HCT116 (cell line): ENCODE measurements around the gene AHSP. TPM values are rescaled to one million over a fixed set of nuclear protein-coding genes. Genes with fewer than 3 reads are reported as not detected.

Source experiments
- ATAC-seq: fragments of 200-7000 bp; cut with Tn5 transposase; 2 replicates; pipeline ENCODE4 v1.9.1; 2020; ENCODE audit warnings: mild to moderate bottlenecking, moderate library complexity
- BruUV-seq: library from RNA; stranded (reverse); fragments of 400-500 nt; replicated peaks from 2 replicates; lab custom pipeline; 2021; lab: Mats Ljungman, UMichigan
- CTCF ChIA-PET: fragments of 300-600 bp; sonication (Branson Sonifier 250); formaldehyde crosslinking; loops from one replicate; lab custom pipeline; 2021; ENCODE audit warnings: antibody characterized with exemption; lab: Charles Lee
- POLR2A ChIA-PET: fragments of 300-600, 350-600 bp; sonication (Branson Sonifier 250); formaldehyde crosslinking; loops from one replicate; lab custom pipeline; 2021; ENCODE audit warnings: antibody characterized with exemption; lab: Charles Lee
- RAD21 ChIA-PET, 2 experiments: fragments of 300-600 bp; sonication (Branson Sonifier 250); formaldehyde crosslinking; loops; one replicate each; lab custom pipeline; 2023; ENCODE audit warnings: low total read pairs in 2 of 2; ENCODE audit not compliant: uncharacterized antibody in 2 of 2, unreplicated experiment in 2 of 2, low non-redundant PET in 1 of 2; lab: Charles Lee
- DNase-seq: peaks from one replicate; pipeline ENCODE4 v3.0.0-alpha.2; 2010; ENCODE audit warnings: low read depth, low spot score
- H2AFZ ChIP-seq: fragments of 200-600 bp; shearing (Covaris generic), sonication (generic); 2 replicates; pipeline ENCODE4 v1.6.1; 2017; ENCODE audit warnings: low read depth, mixed run types, mixed read lengths, antibody characterized with exemption, low read length; ENCODE audit not compliant: poor library complexity, severe bottlenecking
- H3K27ac ChIP-seq: 2 replicates; pipeline ENCODE4 v1.5.1; 2012; ENCODE audit warnings: low read depth, low read length
- H3K27me3 ChIP-seq: fragments of 200-600 bp; sonication (generic); 2 replicates; pipeline ENCODE4 v1.6.1; 2016; ENCODE audit warnings: mixed run types, low read length, mixed read lengths; ENCODE audit not compliant: insufficient read depth
- H3K36me3 ChIP-seq, 2 experiments: fragments of 200-500 bp in 1 of 2; fragments of 200-600 bp in 1 of 2; sonication (Bioruptor generic) in 1 of 2; sonication (generic) in 1 of 2; 2 replicates each; pipeline versions ENCODE4 v1.5.1 to v1.6.1; 2014 to 2016; ENCODE audit warnings: low read length in 2 of 2, inconsistent platforms in 1 of 2, mixed read lengths in 1 of 2, mixed run types in 1 of 2; ENCODE audit not compliant: insufficient read depth in 2 of 2, control insufficient read depth in 1 of 2
- H3K4me1 ChIP-seq, 2 experiments: fragments of 200-600 bp in 1 of 2; sonication (generic) in 1 of 2; 2 replicates each; pipeline versions ENCODE4 v1.5.1 to v1.6.1; 2012 to 2017; ENCODE audit warnings: low read length in 2 of 2, inconsistent platforms in 1 of 2, mild to moderate bottlenecking in 1 of 2, mixed read lengths in 1 of 2, mixed run types in 1 of 2, moderate library complexity in 1 of 2; ENCODE audit not compliant: insufficient read depth in 2 of 2, control insufficient read depth in 1 of 2
- H3K4me2 ChIP-seq: fragments of 200-600 bp; sonication (generic); 2 replicates; pipeline ENCODE4 v1.6.1; 2017; ENCODE audit warnings: mixed run types, low read length, mixed read lengths
- H3K4me3 ChIP-seq, 2 experiments: fragments of 200-600 bp in 1 of 2; sonication (generic) in 1 of 2; replicated peaks in 1 of 2; 2 replicates each; pipeline ENCODE4 v1.5.1; 2011 to 2016; ENCODE audit warnings: low read length in 2 of 2, control low read depth in 1 of 2, low read depth in 1 of 2, mild to moderate bottlenecking in 1 of 2, mixed read lengths in 1 of 2, mixed run types in 1 of 2
- H3K79me2 ChIP-seq: fragments of 200-600 bp; sonication (generic); 2 replicates; pipeline ENCODE4 v1.6.1; 2017; ENCODE audit warnings: mild to moderate bottlenecking, mixed run types, low read length, moderate library complexity, mixed read lengths; ENCODE audit not compliant: insufficient read depth
- H3K9ac ChIP-seq: fragments of 200-600 bp; sonication (generic); 2 replicates; pipeline ENCODE4 v1.6.1; 2016; ENCODE audit warnings: low read length, mixed read lengths
- H3K9me2 ChIP-seq: fragments of 200-600 bp; sonication (generic), shearing (Covaris generic); 2 replicates; pipeline ENCODE4 v1.6.1; 2017; ENCODE audit warnings: mixed run types, mild to moderate bottlenecking, moderate library complexity; ENCODE audit not compliant: insufficient read depth
- H3K9me3 ChIP-seq, 2 experiments: fragments of 200-500 bp in 1 of 2; fragments of 200-600 bp in 1 of 2; sonication (Bioruptor generic) in 1 of 2; sonication (generic) in 1 of 2; 2 replicates each; pipeline ENCODE4 v1.6.1; 2014 to 2017; ENCODE audit warnings: low read length in 2 of 2, mixed read lengths in 2 of 2, inconsistent platforms in 1 of 2, low read depth in 1 of 2, mild to moderate bottlenecking in 1 of 2, mixed run types in 1 of 2, moderate library complexity in 1 of 2; ENCODE audit not compliant: control insufficient read depth in 1 of 2, insufficient read depth in 1 of 2
- H4K20me1 ChIP-seq: fragments of 200-600 bp; sonication (generic), shearing (Covaris generic); 2 replicates; pipeline ENCODE4 v1.6.1; 2017; ENCODE audit warnings: mixed run types, mild to moderate bottlenecking, moderate library complexity; ENCODE audit not compliant: insufficient read depth
- EGR1 ChIP-seq: IDR thresholded peaks from 2 replicates; pipeline ENCODE4 v1.6.1; 2012; ENCODE audit warnings: low read depth
- EZH2 ChIP-seq: fragments of 200-600 bp; sonication (generic); IDR thresholded peaks from 2 replicates; pipeline ENCODE4 v1.6.1; 2017; ENCODE audit warnings: antibody characterized with exemption, mixed run types
- JUND ChIP-seq: IDR thresholded peaks from 2 replicates; pipeline ENCODE4 v1.6.1; 2012
- POLR2AphosphoS5 ChIP-seq: IDR thresholded peaks from 2 replicates; pipeline ENCODE4 v1.6.1; 2011; ENCODE audit warnings: mild to moderate bottlenecking, low read depth, low read length, moderate library complexity
- SRF ChIP-seq: IDR thresholded peaks from 2 replicates; pipeline ENCODE4 v1.6.1; 2012; ENCODE audit warnings: low read depth
- YY1 ChIP-seq: IDR thresholded peaks from 2 replicates; pipeline ENCODE4 v1.6.1; 2011; ENCODE audit warnings: low read length, low read depth, moderate library complexity, mild to moderate bottlenecking; ENCODE audit not compliant: insufficient replicate concordance; ENCODE audit errors: extremely low read depth
- ZFX ChIP-seq: fragments of 450-650 bp; IDR thresholded peaks from 2 replicates; pipeline ENCODE4 v1.6.1; 2017
- ZNF274 ChIP-seq: fragments of 200-500 bp; sonication (Bioruptor generic); IDR thresholded peaks from 2 replicates; pipeline ENCODE4 v1.6.1; 2014; ENCODE audit warnings: mild to moderate bottlenecking, low read depth, low read length, inconsistent platforms
- intact Hi-C: fragments of 100-400 bp; cut with micrococcal nuclease; formaldehyde crosslinking; loops from 2 replicates; pipeline ENCODE4 v1.10.0; 2022
- total RNA-seq: library from RNA; stranded (reverse); gene quantifications from one replicate; pipeline ENCODE4 v1.2.1, GENCODE V29; 2021; ENCODE audit not compliant: unreplicated experiment
- TF ChIP-seq, protein P1 (sequence below): IDR thresholded peaks from 2 replicates; pipeline ENCODE4 v1.6.1; 2012; ENCODE audit warnings: low read depth
- TF ChIP-seq, protein P2 (sequence below), 3 experiments: fragments of 200-600 bp in 1 of 3; sonication (generic) in 1 of 3; IDR thresholded peaks in 2 of 3; conservative IDR thresholded peaks in 1 of 3; 2 replicates each; pipeline ENCODE4 v1.5.1; 2012 to 2017; ENCODE audit warnings: low read depth in 2 of 3, low read length in 2 of 3, antibody characterized with exemption in 1 of 3, borderline replicate concordance in 1 of 3, control low read depth in 1 of 3, mild to moderate bottlenecking in 1 of 3, mixed read lengths in 1 of 3, mixed run types in 1 of 3, moderate library complexity in 1 of 3; ENCODE audit not compliant: insufficient read depth in 1 of 3

AHSP gene
- total RNA-seq, 1 experiment from 2014 or later: not detected

GRCh38 chr16:31496670-31497069 is 31.0 kb upstream of the AHSP start (continued):
- TF ChIP-seq YY1: no peak
- TF ChIP-seq ZNF274: no peak
- no peak for TF ChIP-seq EZH2
- TF ChIP-seq JUND: no peak
- TF ChIP-seq, protein P1, sequence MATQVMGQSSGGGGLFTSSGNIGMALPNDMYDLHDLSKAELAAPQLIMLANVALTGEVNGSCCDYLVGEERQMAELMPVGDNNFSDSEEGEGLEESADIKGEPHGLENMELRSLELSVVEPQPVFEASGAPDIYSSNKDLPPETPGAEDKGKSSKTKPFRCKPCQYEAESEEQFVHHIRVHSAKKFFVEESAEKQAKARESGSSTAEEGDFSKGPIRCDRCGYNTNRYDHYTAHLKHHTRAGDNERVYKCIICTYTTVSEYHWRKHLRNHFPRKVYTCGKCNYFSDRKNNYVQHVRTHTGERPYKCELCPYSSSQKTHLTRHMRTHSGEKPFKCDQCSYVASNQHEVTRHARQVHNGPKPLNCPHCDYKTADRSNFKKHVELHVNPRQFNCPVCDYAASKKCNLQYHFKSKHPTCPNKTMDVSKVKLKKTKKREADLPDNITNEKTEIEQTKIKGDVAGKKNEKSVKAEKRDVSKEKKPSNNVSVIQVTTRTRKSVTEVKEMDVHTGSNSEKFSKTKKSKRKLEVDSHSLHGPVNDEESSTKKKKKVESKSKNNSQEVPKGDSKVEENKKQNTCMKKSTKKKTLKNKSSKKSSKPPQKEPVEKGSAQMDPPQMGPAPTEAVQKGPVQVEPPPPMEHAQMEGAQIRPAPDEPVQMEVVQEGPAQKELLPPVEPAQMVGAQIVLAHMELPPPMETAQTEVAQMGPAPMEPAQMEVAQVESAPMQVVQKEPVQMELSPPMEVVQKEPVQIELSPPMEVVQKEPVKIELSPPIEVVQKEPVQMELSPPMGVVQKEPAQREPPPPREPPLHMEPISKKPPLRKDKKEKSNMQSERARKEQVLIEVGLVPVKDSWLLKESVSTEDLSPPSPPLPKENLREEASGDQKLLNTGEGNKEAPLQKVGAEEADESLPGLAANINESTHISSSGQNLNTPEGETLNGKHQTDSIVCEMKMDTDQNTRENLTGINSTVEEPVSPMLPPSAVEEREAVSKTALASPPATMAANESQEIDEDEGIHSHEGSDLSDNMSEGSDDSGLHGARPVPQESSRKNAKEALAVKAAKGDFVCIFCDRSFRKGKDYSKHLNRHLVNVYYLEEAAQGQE: no peak

DNA sequence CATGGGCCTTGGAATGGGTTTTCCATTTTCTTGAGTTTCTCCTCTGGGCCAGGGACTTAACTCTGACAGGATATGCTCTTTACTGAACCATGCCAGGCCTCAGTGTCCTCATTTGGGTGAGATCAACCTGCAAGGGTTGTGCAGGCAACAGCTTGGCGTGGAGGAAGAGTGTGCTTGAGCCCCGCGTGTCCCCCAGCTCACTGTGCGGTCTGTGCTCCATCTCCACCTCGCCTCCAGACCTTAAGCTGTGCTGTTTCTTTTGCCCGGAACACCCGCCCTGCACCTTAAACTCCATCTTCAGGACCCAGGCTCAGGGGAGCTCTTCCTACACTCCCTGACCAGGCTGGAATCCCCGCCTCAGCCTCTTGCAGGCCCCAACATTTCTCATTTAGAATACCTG is 29.2 kb upstream of the AHSP start:
- no peak for ATAC-seq
- Histone ChIP-seq H3K4me3 (no peak overlapping the region), H3K9ac (no peak overlapping the region), H4K20me1 (no peaks in the 10 kb centered on the region), H3K4me1 (no peaks in the 10 kb centered on the region), H3K79me2 (no peaks in the 10 kb centered on the region), H3K36me3 (peaks cover 5% of the 10 kb centered on the region in 2 experiments; a peak in 3 of 4 replicates), H3K4me2 (no peak overlapping the region), H3K27me3 (no peaks in the 10 kb centered on the region), H3K9me2 (no peaks in the 10 kb centered on the region), H3K9me3 (no peaks in the 10 kb centered on the region), H2AFZ (no peak overlapping the region)
- ChIA-PET CTCF (interaction anchor here (0.8 kb wide), 1 partner anchor 25 kb away, joined by 3 read pairs; no protein-coding TSS in a partner anchor), POLR2A (no interaction called here), RAD21 (no interaction called here)
- no peak for DNase-seq
- BruUV-seq: no TSS peak
- intact Hi-C loops: no loop called here
- TF ChIP-seq POLR2AphosphoS5 (no peak), ZFX (no peak), EGR1 (no peak), SRF (no peak)
- TF ChIP-seq, protein P2, sequence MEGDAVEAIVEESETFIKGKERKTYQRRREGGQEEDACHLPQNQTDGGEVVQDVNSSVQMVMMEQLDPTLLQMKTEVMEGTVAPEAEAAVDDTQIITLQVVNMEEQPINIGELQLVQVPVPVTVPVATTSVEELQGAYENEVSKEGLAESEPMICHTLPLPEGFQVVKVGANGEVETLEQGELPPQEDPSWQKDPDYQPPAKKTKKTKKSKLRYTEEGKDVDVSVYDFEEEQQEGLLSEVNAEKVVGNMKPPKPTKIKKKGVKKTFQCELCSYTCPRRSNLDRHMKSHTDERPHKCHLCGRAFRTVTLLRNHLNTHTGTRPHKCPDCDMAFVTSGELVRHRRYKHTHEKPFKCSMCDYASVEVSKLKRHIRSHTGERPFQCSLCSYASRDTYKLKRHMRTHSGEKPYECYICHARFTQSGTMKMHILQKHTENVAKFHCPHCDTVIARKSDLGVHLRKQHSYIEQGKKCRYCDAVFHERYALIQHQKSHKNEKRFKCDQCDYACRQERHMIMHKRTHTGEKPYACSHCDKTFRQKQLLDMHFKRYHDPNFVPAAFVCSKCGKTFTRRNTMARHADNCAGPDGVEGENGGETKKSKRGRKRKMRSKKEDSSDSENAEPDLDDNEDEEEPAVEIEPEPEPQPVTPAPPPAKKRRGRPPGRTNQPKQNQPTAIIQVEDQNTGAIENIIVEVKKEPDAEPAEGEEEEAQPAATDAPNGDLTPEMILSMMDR (IDR thresholded peaks at IDR 0.05 in 2 of 3, conservative IDR thresholded peaks at IDR 0.05 in 1 of 3; ENCODE audit: borderline replicate concordance in 1 of 3, insufficient read depth in 1 of 3, low read depth in 2 of 3, low read length in 2 of 3): no peak
- TF ChIP-seq, all 23 proteins: peak for 0
- H3K27ac ChIP-seq: no peak overlapping the region
